HG03342 (cell line): ENCODE results near the gene MRPS10.

Experiments used
- ATAC-seq: cut with Tn5 transposase; IDR thresholded peaks from one replicate; pipeline ENCODE4 v1.9.1; 2021; ENCODE audit warnings: mild to moderate bottlenecking, moderate library complexity; ENCODE audit not compliant: unreplicated experiment

Gene MRPS10

GRCh38 chr6:42217519-42218367 lies at the start of gene MRPS10:
TSS of gene MRPS10 (minus strand) at chr6:42217861. CDS start at chr6:42217849, 12 bp downstream.
- peak; percentile 91 for ATAC-seq

GRCh38 chr6:42266538-42266937 lies 48.9 kb upstream of the MRPS10 start:
- no peak for ATAC-seq

DNA sequence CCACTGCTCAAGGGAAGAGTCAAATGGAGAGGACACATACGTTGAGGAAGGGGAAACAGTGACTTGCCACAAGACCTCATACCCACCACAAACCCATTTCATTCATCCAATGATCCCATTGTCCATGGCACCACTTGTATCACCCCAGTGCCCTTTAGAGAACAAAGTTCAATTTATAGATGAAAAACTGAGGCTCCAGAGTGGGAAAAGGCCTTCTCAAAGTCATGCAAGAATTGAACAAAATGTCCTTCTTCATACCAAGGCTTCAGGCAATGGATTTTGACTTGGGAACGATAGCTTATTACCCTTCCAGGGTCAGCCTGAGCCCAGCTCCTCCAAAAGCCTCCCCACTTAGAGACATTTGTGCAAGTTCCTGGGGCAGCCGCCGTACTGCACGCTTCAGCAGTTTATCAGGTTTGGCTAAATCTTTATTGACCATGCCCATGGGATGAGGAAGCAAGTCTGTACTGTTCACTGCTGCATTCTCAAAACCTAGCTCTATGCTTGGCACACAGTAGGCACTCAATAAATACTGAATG lies 47.3 kb upstream of the MRPS10 start:
- no peak for ATAC-seq

- no peak for ATAC-seq
Observed at GRCh38 chr6:42264162-42264851, 46.6 kb upstream of the MRPS10 start.

DNA sequence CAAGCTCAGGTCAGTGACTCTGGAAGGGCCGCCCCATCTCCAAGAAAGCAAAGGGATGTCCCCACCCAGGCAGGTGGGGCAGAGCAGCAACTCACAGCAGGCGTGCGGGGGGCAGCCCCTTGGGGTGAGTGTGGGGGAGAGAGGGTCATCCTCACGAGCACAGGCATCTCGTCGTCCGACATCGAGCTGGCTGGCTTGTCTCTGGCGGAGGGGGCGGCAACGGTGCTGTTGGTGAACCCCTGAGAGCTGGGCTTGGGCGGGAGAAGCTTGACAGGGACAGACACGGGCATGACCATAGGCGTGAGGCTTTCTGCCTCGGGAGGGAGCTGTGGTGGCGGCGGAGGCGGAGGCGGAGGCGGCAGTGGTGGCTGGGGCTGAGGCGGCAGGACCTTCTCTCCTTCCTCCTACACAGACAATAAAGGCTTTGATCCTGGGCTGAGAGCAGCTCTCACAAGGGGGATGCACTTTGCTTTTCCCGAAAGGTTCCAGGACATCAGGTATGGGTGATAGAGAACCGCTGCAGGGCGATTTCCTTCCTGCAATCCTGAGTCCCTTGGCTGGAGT lies 45.6 kb upstream of the MRPS10 start:
- no peak for ATAC-seq

GRCh38 chr6:42260972-42261371 lies 43.3 kb upstream of the MRPS10 start:
- no peak for ATAC-seq

- ATAC-seq, result no peak
Observed at GRCh38 chr6:42260396-42260888, 42.8 kb upstream of the MRPS10 start.

GRCh38 chr6:42259841-42260395 lies 42.3 kb upstream of the MRPS10 start:
- no peak for ATAC-seq

DNA sequence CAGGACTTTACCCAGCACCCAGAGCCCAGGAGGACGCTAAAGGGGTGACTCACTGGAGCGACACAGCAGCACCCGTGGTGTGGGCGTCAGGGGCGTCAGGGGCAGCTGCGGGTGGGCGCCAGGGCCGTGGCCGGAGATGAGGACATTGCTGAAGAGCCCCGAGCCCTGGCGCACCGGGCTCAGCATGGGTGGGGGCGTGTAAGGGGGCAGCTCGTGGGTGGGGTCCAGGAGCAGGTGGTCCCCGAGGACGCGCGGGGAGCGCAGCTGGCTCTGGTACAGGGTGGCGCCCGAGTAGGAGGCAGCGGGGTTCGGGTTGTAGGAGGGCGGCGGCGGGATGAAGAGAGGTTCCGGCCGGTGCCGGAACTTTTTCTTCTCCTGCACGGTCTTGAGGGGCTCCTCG lies 41.6 kb upstream of the MRPS10 start:
- no peak for ATAC-seq

DNA sequence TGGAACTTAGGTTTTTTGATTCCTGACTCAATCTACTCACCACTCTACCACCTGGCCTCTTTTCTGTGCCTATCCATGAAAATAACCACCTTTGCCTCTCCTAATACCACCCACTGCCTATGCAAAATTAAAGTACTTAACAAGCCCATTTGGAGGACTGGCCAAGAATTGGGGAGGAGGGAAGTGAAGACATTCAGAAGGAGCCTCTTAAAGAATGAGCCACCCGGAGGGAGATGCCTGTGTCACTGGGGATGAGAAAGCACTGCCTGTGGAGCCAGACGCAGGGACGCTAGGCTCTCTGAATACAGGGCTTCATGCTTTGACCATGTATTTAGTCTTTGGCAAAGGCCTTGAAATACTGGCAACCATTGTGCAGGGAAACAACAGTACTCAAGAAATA lies 40.0 kb upstream of the MRPS10 start:
- ATAC-seq, result no peak

GRCh38 chr6:42257063-42257462 lies 39.4 kb upstream of the MRPS10 start:
- ATAC-seq, result no peak

DNA sequence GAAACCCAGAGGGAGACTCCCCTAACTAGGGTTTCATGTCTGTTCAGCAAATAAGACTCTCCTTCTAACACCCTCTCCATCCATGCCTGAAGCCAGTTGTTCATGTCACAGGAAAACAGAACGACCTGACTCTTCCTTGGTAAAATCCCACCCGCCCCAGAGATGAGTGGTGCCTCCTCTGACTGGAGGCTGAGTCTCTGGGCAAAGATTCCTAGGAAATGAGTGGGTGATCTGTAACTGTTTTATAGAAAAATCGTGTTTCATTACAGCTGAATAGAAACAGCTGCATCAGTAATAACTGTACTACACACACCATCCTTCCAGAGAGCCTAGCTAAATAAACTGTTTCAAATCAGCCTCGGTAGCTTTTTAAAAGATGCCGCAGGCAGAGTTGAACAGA lies 37.4 kb upstream of the MRPS10 start:
- no peak for ATAC-seq

DNA sequence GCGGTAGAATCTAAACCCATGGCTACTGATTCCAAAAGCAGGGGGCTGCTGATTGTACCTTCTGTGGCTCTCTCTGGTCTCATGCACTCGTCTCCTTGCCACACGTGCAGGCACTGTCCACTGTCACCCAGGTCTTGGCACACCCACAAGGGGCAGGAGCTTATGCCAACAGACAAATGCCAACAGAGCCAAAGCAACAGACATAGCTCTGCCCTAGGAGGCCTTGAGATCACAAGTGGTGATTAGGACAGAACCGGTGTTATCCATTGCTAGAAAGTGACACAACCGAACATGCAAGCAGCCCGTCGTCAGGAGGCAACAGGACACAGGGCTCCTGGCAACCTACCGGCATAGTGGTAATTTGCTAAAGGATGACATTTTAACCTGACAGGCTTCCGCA lies 36.8 kb upstream of the MRPS10 start:
- ATAC-seq, result no peak

DNA sequence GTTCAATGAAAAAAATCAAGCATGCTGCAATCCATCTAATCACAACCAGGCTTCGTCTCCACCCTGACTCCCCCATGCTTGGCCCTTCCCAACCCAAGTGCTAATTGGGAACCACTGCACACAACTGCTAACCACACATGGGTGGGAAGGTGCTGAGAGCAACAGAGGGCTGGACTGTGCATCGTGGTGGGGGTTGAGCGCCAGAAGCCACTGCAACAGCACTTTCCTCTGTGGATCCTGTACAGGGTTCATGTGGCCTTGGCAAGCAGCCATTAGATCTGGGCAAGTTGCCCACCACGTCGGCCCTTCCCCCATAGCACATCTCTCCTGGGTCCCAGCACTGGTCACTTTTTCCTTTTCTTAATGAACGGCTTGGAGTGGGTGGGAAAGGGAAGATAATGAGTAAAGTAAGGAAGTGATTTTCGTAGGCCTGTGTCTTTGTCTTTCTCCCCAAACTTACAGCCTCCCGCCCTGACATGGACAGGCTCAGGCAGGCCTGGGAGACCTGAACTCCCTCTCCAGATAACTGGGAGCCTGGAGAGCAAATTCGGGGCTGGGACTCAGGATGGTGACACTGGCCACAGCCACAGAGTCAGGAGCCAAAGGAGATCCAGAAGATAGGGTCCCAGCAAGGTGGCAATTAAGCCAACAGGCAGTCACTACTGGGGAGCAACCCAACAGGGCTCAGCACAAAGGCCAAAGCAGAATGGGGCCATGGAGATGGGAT lies 34.4 kb upstream of the MRPS10 start:
- no peak for ATAC-seq

- ATAC-seq, result no peak
Observed at GRCh38 chr6:42251500-42251899, 33.8 kb upstream of the MRPS10 start.

DNA sequence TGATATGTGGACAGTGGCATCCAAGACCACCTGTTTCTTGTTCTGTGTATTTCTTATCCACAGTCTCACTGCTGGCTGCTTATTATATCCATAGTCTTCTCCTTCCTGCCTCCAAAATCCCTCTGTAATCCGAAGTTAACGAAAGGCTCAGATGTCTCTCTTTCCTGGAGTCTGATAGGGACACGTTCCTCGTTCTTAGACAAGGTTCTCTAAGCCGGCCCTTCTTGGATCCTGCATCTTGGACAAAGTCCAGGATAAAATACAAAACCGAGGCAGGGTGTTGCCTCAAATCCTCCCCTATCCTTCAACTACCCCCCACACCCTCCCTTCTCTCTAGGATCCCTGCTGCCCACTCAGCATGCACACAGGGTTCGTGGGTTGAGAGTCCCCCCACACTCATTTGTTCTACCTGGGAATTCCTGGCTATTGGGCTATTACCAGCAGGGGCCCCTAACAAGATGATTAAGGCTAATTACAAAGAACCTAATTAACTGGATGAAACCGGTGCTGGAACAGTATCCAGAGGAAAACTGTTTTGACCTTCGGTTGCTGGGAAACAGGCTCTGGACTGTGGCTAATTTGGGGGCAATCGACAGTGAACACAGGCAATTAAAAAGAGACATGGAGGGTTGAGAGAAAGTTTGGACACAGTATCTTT lies 32.7 kb upstream of the MRPS10 start:
- no peak for ATAC-seq

- no peak for ATAC-seq
Observed at GRCh38 chr6:42249279-42249678, 31.6 kb upstream of the MRPS10 start.

- ATAC-seq, result no peak
Observed at GRCh38 chr6:42243046-42243445, 25.4 kb upstream of the MRPS10 start.

DNA sequence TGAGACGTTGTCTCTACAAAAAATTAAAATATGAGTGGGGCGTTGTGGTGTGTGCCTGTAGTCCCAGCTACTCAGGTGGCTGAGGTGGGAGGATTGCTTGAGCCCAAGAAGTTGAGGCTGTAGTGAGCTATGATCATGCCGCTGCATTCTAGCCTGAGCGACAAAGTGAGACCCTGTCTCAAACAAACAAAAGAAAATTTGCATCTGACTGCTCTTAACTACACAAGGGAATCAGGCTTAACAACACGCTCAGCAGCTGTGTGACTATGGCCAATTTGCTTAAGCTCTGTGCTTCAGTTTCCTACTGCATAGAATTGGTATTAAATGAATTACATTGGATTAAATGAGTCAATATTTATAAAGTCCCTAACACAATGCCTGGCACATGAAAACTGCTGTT lies 24.3 kb upstream of the MRPS10 start:
- ATAC-seq, result no peak

- no peak for ATAC-seq
Observed at GRCh38 chr6:42239736-42240375, 22.2 kb upstream of the MRPS10 start.
